Transverse colon (tissue), 4 donors: ENCODE results near the gene QKI. TPM values are rescaled to one million over a fixed set of nuclear protein-coding genes. Genes with fewer than 3 reads are reported as not detected.

ENCODE experiments used
- DNase-seq: peaks from one replicate; pipeline ENCODE4 v3.0.0-alpha.2; 2019
- H3K27ac ChIP-seq, 4 donors: fragments of 200-600 bp; sonication (generic); 2 replicates each; pipeline ENCODE4 v1.5.1; 2016 to 2018; ENCODE audit warnings: inconsistent platforms in 4 of 4
- H3K27me3 ChIP-seq: fragments of 200-600 bp; sonication (generic); 2 replicates; pipeline ENCODE4 v1.5.1; 2017; ENCODE audit warnings: inconsistent platforms
- H3K36me3 ChIP-seq, 4 donors: fragments of 200-600 bp; sonication (generic); 2 replicates each; pipeline ENCODE4 v1.5.1; 2017 to 2019; ENCODE audit warnings: inconsistent platforms in 4 of 4
- H3K4me1 ChIP-seq, 4 donors: fragments of 200-600 bp; sonication (generic); 2 replicates each; pipeline ENCODE4 v1.5.1; 2017 to 2020; ENCODE audit warnings: inconsistent platforms in 4 of 4
- H3K4me3 ChIP-seq, 4 donors: fragments of 200-600 bp; sonication (generic); 1 replicate in 1 of 4; 2 replicates in 3 of 4; pipeline versions ENCODE4 v1.5.1 to v1.6.1; 2017 to 2019; ENCODE audit warnings: inconsistent platforms in 4 of 4
- H3K9me3 ChIP-seq, 2 donors: fragments of 200-600 bp; sonication (generic); 2 replicates each; pipeline ENCODE4 v1.5.1; 2017 to 2019; ENCODE audit warnings: inconsistent platforms in 2 of 2
- CTCF ChIP-seq, 5 experiments: fragments of 200-600 bp in 3 of 5; fragments of 450-650 bp in 2 of 5; sonication (generic) in 3 of 5; IDR thresholded peaks; 1 replicate in 2 of 5; 2 replicates in 3 of 5; pipeline ENCODE4 v1.5.1; 2016 to 2017; ENCODE audit warnings: antibody characterized with exemption in 5 of 5, inconsistent platforms in 3 of 5, mild to moderate bottlenecking in 2 of 5, moderate library complexity in 1 of 5
- EP300 ChIP-seq: sonication (generic); formaldehyde crosslinking; IDR thresholded peaks from one replicate; pipeline ENCODE4 v1.6.1; 2017; ENCODE audit warnings: antibody characterized with exemption, low read depth
- POLR2A ChIP-seq: fragments of 450-650 bp; IDR thresholded peaks from one replicate; pipeline ENCODE4 v1.6.1; 2016; ENCODE audit warnings: antibody characterized with exemption, mild to moderate bottlenecking, moderate library complexity
- POLR2AphosphoS5 ChIP-seq, 3 donors: sonication (generic); formaldehyde crosslinking; IDR thresholded peaks; one replicate each; pipeline ENCODE4 v1.6.1; 2016; ENCODE audit warnings: antibody characterized with exemption in 3 of 3
- WGBS, 2 donors: methylation state at CpG; one replicate each; pipeline ENCODE4 v1.1.5; 2018; ENCODE audit warnings: low coverage in 1 of 2; 5-methylcytosine and 5-hydroxymethylcytosine counted together
- in situ Hi-C, 4 donors: fragments of 200-750 bp; cut with MboI; loops; one replicate each; pipeline versions ENCODE4 v1.15.0 to v1.15.1; 2017; ENCODE audit warnings: low sequenced_read_pairs in 3 of 4, low pct_ligation_motif_present in 1 of 4, low pct_unique_long_range_greater_than_20kb in 1 of 4
- intact Hi-C: fragments of 100-400 bp; cut with DNase I; formaldehyde crosslinking; loops from one replicate; pipeline ENCODE4 v1.15.1; 2023; ENCODE audit warnings: low total_unique reads
- total RNA-seq, 4 donors: library from RNA; depleted of rRNA; stranded (reverse); fragments of >200 nt; gene quantifications; one replicate each; pipeline ENCODE4 v1.1.0, GENCODE V29; 2016

The QKI gene
- total RNA-seq, 4 donors from 2014 or later, result 8.4 to 41.8 (median 22.7) TPM

GRCh38 chr6:163616452-163616851 lies 201.9 kb downstream of the QKI start:
- 85 to 95% methylated on average over 2 to 4 of the region's 4 CpGs for WGBS, 2 donors
- TF ChIP-seq EP300 (no peak), POLR2A (no peak), POLR2AphosphoS5 (IDR thresholded peaks at IDR 0.05) (no peak), CTCF (IDR thresholded peaks at IDR 0.05) (no peak)
- no peaks in the 10 kb centered on the region for H3K4me1 ChIP-seq
- intact Hi-C loops (no loop called here), in situ Hi-C loops (no loop called here)
- no peaks in the 10 kb centered on the region for H3K27me3 ChIP-seq
- H3K4me3 ChIP-seq, result no peak overlapping the region
- H3K36me3 ChIP-seq, result no peaks in the 10 kb centered on the region
- no peaks in the 10 kb centered on the region for H3K9me3 ChIP-seq
- no peak overlapping the region for H3K27ac ChIP-seq
- no peak for DNase-seq

- no peak for DNase-seq
- in situ Hi-C loops, result no loop called here
- Histone ChIP-seq H3K27me3 (no peaks in the 10 kb centered on the region), H3K9me3 (no peaks in the 10 kb centered on the region), H3K4me3 (no peak overlapping the region), H3K27ac (no peak overlapping the region), H3K4me1 (no peaks in the 10 kb centered on the region), H3K36me3 (no peaks in the 10 kb centered on the region)
- WGBS, 2 donors, result 61 to 80% methylated on average over 3 to 6 of the region's 6 CpGs
- TF ChIP-seq POLR2AphosphoS5 (IDR thresholded peaks at IDR 0.05) (no peak), CTCF (IDR thresholded peaks at IDR 0.05) (no peak), POLR2A (no peak), EP300 (no peak)
- intact Hi-C loops, result no loop called here
Measured at GRCh38 chr6:163617549-163617948, 203.0 kb downstream of the QKI start.

DNA sequence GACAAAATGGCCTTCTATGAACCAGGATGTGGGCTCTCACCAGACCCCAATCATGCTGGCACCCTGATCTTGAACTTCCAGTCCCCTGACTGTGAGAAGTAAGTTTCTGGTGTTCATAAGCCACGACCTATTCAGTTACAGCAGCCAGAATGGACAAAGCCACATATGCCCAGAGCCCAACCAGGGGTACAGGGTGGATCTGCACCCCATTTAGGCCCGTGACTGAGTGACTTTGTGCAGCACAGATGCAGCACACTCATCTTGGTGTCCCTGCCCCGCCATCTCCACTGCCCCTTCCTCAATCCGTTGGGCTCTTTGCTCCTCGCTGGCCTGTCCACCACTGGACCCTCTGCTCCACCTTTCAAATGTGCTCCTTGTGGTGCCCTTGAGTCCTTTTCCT lies 205.6 kb downstream of the QKI start:
- H3K36me3 ChIP-seq, result no peaks in the 10 kb centered on the region
- TF ChIP-seq CTCF (IDR thresholded peaks at IDR 0.05) (no peak), EP300 (no peak), POLR2A (no peak), POLR2AphosphoS5 (IDR thresholded peaks at IDR 0.05) (no peak)
- intact Hi-C loops (no loop called here), in situ Hi-C loops (no loop called here)
- no peak overlapping the region for H3K4me3 ChIP-seq
- no peak overlapping the region for H3K27ac ChIP-seq
- DNase-seq, result no peak
- no peaks in the 10 kb centered on the region for H3K4me1 ChIP-seq
- H3K27me3 ChIP-seq, result no peaks in the 10 kb centered on the region
- WGBS, 2 donors, result 74 to 75% methylated on average over 4 to 5 of the region's 5 CpGs
- no peaks in the 10 kb centered on the region for H3K9me3 ChIP-seq

GRCh38 chr6:163620670-163621330 lies 206.3 kb downstream of the QKI start:
- H3K27me3 ChIP-seq, result no peaks in the 10 kb centered on the region
- no peaks in the 10 kb centered on the region for H3K4me1 ChIP-seq
- in situ Hi-C loops (no loop called here), intact Hi-C loops (no loop called here)
- WGBS, 2 donors, result 79 to 88% methylated on average over 8 to 16 of the region's 16 CpGs
- TF ChIP-seq EP300, result no peak
- TF ChIP-seq CTCF (IDR thresholded peaks at IDR 0.05), result no peak
- TF ChIP-seq POLR2AphosphoS5 (IDR thresholded peaks at IDR 0.05), result no peak
- no peak for TF ChIP-seq POLR2A
- no peak overlapping the region for H3K27ac ChIP-seq
- H3K9me3 ChIP-seq, result no peaks in the 10 kb centered on the region
- DNase-seq, result no peak
- H3K4me3 ChIP-seq, result no peak overlapping the region
- no peaks in the 10 kb centered on the region for H3K36me3 ChIP-seq
